G401.6 (cell line): Measurements from ENCODE around the gene SMCHD1.

Source experiments
- FAIRE-seq: peaks from 2 replicates; lab custom pipeline; 2012; peaks lifted over from hg19 to GRCh38; lab: Jason Lieb, UNC

The SMCHD1 gene

DNA sequence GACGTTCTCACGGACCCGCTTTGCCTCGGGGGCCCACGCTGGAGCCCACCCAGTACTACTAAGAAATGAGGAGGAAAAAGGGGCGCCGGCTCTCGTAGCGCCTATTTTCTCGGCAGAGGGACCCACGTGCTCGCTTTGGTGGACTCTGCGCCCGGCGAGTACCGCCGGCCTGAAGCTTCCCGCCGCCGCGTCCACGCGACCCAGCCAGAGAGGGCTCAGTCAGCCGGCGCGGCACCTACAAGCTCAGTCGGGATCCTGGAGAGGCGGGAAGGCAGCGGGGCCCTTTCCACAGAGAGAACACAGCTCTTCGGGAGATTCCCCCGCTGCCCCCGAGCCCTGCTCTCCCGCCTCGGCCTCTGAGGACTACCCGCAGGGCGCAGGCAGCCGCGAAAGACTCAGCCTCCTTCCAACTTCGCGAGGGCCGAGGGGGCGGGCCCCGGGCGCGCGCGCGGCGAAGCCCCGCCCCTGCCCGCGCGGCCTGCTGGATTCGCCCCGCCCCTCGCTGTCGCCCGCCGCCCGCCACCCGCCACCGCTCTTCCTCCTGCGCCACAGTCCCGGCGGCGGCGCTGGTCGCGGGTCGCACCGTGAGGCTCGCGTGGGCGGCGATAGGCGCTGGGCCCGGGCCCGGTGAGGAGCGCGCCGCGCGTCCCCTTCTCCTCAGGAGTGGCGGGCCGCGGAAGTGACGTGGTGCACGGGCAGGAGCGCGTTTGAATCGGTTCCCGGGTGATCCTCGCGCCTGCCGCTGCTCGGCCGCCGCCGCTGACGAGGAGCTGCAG is at the start of gene SMCHD1:
TSS of gene SMCHD1 (plus strand) at position 549 of the 776 bp plus-strand sequence. CDS start 350 bp downstream, outside the sequence.
- no peak for FAIRE-seq

DNA sequence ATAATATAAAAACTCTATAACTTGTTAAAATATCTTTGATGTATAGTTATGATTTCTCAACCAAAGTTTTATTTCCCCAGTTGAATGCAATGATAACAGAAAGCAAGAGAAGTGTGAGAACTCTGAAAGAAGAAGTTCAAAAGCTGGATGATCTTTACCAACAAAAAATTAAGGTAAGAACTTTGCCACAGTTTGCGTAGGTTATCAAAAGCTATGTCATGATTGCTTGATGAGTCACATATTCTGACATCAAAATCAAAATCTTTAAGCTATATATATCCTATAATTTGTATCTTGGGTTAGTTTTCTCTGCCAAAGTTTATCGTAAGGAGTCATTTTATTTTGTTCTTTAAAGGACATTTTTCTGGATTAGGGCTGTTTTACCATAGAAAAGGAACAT is 49.2 kb upstream of the SMCHD1 start:
- FAIRE-seq, result no peak

DNA sequence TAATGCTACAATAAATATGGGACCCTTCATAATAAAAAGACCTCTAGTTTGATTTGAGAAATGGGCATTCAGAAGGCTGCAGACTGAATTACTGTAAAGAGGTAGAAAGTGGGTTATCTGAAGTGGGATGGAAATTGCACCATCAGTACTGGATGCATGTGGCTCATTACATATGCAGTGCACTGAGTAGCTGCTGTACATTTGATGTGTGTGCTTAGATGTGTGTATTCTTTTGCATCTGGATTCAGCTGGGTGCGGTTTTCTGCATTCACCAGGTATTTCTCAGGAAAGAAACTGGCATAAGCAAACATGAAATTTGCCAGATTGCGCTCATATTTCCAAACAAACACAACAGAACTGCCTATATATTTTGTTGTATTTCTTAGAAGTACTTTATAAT is 45.9 kb upstream of the SMCHD1 start:
- no peak for FAIRE-seq

DNA sequence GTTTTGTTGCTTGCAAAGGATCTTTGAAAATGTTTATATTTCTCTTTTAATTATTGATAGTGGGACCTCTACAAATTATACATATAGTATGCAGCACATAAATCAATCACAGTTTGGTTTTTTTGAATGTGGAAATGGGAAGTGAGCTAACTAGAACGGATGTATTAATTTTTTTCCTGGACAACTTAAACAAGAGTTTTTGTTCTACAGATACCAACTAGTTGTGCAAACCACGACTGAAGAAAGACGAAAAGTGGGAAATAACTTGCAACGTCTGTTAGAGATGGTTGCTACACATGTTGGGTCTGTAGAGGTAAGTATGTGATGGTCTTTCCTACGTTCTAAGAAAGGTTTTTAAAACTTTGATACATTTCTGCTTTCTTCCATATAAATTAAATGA is 45.0 kb upstream of the SMCHD1 start:
- no peak for FAIRE-seq

DNA sequence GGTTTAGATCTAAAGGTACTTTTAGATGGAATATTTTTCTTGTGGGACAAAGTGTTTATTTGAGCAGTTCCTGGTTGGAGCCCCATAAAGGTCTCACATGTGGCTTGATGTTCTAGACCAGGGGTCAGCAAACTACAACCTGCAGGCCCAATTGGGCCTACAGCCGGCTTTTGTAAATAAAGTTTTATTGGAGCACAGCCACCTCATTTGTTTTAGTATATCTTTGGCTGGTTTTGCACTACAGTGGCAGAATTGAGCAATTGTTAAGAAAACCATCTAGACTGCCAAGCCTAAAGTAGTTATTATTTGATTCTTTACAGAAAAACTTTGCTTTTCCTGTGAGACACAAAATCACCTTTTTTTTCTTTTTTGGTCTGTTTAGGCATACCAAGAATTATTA is 42.5 kb upstream of the SMCHD1 start:
- FAIRE-seq, result no peak

DNA sequence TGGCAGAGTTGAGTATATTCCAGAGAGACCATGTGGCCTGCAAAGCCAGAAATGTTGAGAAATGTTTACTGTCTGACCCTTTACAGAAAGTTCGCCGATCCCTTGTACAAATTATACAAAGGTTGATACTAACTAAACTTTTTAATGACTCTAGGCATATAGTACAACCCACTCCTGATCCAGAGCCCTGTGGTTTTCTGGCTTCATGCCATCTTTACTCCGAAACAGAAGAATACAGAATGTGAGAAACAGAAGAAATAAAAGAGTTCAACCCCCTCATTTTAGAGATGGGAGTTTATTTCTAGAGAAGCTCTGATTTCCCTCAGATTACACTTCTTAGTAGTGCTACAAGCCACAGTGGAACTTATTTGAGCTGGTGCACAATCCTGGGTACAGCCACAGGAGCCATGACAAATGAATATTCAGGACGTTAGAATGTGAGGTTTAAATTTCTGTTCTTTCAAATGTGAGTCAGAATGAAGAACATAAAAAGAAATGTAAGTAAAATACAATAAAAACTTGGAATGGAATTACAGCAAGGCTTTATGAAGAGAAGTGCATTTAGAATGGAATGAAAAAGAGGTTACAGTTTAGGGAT is 38.0 kb upstream of the SMCHD1 start:
- FAIRE-seq, result no peak

DNA sequence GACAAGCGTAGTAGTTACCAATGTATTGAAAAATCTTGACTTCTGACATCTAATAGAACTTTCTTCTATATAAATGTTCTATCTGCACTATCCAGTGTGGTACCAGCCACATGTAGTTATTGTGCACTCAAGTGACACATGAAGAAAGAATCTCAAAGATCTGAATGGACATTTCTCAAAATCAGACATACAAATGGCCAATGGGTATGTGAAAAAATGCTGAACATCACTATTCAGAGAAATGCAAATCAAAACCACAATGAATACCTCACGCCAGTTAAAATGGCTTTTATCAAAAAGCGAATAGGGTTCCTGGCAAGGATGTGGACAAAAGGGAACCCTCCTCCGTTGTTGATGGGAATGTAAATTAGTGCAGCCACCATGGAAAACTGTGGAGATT is 37.5 kb upstream of the SMCHD1 start:
- peak; percentile 23 for FAIRE-seq

DNA sequence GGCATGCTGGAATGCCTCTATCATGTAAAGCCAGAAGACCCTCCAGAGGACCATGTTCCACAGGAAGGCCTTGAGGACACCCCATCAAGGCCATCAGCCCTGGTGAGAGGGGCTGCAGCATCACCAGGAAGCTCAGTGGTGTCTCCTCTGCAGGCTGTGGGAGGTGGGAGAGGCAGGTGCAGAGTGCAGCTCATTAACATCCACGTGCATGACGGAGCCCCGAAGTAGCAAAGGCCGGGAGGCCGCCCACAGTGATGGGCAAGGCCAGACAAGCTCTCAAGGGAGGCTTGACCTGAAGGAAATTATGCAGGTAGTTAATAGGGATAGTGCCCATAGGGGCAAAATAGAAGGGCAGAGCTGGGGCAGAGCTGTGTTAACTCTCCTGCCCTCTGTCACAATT is 30.3 kb upstream of the SMCHD1 start:
- FAIRE-seq, result no peak

DNA sequence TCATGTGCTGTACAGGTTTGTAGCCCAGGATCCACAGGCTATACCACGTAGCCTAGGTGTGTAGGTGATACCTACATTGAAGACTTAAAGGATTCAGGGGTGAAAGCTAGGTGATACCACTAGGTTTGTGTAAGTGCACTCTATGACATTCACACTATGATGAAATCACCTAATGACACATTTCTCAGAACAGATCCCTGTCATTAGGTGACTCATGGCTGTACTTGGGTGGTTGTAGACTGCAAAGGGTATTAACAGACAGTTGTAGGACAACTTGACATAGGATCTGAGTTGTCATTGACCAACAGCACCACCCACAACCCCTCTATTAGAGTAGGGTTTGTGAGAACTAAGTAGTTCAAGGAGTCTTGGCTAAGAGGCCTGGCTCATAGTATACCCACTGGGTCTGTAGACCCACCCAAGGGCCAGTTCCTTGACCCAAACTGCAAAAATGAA is 27.7 kb upstream of the SMCHD1 start:
- no peak for FAIRE-seq

DNA sequence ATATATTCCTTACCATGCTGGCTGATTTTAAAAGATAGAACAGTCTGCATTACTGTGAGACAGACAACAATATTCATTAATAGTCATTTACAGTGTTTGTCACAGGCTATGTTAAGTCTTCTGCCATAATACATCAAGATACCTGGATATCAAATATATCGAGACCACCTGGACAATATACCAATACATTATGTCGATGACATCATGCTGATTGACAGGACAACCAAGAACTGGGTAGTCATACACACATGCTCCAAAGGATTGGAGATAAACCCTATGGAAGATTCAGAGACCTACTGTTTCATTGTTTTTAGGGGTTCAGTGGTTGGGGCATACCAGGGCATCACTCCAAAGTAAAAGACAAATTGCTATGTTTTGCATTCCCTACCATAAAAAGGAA is 26.5 kb upstream of the SMCHD1 start:
- no peak for FAIRE-seq

DNA sequence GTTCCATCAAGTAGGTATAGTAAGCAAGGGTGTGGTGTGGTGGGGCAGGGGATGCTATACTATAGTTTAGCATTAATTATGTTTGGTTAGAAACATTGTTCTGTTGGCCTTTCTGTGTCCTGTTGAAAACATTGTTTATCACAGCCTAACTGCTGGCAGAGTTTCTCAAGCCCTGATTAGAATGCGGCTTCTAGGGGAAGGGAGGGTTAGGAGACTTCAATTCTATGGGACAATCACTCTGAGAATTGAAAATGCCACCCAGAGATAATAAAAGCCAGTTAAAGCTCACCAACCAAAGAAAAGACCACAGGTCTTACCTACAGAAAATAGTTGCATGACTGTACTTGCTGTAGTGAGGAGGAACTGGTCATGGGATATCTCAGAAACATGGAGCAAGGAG is 19.9 kb upstream of the SMCHD1 start:
- no peak for FAIRE-seq

DNA sequence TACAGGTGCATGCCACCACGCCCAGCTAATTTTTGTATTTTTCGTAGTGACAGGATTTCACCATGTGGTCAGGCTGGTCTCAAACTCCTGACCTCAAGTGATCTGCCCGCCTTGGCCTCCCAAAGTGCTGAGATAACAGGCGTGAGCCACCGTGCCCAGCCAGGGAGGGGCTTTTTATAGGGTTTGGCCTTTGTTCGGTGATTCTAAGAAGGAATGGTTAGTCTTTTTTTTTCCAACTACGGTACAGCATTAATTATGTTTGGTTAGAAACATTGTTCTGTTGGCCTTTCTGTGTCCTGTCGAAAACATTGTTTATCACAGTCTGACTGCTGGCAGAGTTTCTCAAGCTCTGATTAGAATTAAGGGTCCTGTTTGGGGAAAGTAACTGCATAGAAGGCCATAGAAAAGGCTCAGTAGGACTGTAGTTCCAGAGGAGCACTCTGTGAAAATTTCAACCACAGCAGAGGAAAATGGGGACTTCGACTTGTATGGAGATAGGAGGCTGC is 19.3 kb upstream of the SMCHD1 start:
- FAIRE-seq, result no peak

DNA sequence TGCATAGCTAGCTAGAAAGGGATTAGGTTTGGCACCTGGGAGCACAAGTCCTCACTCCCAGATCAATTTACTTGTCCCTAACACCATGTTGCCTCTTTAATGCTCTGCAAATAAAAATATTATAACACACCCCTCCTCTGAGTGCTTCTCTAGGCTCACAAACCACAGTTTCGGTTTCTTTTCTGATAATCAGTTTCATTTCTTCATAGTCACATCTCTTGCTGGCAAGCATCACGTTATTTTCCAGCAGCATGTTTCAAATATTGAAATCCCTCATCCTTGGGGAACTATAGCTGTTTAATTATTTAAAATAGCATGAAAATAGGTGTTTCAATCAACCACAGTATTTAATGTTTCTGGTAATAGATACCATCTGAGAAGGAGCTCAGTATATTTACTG is 13.9 kb upstream of the SMCHD1 start:
- no peak for FAIRE-seq

DNA sequence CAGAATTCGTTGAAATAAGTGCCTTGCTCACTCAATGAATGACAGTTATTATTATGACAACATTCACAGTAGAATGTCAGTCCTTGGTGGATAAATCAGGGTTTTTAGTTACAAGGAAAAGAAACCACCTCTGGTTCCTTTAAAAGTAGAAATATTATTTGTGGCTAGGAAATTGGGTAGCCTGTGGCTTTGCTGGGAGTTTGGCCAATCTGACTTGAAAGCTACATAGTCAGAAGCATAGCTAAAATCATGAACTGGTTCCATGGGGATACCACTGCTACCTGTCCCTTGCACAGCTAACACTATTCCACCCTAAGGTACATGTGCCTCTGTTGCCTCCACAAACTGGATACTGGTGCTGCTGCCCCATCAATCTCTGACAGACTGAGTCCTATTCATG is 12.8 kb upstream of the SMCHD1 start:
- no peak for FAIRE-seq

DNA sequence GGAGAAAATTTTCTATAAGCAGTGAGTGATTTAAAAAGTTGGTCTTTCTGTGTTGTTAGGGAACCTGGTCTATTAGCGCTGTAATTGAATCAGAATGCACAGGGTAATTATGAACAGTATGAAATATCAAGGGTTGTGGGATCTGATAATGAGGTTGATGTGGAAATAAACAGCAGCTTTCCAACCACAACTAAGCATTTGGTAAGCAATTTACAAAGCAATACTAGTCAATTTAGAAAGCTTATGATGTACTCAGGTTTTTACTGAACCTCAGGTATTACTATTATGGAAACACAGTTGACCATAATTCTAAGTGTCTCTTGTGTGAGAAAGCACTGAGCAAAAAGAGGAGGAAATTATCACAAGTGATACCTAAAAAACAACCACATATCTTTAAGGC is 11.0 kb upstream of the SMCHD1 start:
- no peak for FAIRE-seq

DNA sequence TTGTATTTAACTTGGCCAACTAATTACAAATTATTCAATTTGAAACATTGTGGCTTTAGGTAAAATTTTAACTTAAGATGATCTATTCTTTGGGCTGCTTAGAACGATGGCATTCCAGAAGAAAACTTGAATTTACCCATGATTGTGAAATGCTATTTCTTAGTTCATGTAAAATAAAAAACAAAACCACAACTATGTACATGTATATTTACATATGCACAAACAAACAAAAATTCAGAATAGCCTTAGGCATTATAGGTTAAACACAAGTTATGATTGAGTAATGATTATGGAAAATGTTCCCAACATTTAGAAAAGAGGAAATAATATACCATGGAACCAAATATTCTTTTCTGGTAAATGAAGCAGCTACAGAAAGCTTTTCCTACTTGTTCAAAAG is 3.5 kb upstream of the SMCHD1 start:
- no peak for FAIRE-seq

DNA sequence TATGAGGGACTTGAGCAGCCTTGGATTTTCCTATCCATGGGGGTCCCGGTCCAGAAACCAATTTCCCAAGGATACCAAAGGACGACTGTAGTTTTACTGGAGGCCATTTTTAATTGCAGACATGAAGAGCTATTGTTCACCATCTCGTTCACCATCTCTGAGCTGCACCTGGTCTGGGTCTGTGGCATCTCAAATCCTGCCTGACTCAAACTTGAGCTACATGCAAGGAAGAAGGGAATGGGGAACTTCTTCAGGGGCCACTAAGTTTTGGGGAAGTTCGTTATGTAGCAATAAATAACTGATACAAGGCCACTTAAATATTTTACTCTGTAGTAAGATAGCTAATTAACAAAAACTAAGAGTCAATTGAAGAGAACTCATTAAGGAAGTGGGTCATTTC is 2.1 kb upstream of the SMCHD1 start:
- FAIRE-seq, result no peak

DNA sequence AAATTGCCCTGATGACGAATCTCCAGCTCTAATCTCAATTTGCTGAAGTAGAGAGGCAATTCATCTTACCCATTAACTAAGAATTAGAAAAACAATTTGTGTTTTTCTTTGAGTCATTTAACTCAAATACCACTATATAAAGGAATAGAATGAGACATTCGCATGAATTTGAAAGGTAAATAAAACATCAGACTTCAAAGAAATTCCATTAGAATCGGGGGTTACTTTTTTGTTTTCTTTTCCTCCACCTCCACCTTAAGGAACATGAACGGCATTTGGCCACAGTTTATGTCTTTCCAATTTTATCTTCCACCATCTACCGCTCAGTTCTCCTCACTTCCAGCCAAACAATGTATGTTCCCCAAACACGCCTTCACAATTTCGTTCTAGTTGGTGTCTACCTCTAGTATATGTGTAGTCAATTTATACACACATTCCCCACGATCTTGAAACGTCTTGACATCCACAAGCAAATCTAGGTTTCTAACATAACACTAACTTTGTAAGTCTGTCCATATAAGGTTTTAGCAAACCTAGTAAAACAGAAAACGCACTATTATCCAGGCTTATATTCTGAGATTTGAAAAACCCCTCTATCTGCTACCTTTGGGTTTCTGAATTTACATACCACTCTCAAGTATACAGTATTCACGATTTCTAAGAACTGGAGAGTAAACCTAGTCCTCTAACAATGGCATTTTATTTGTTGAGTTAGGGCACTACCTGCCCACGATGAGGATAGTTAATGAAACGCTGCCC is 1.2 kb upstream of the SMCHD1 start:
- FAIRE-seq, result no peak

DNA sequence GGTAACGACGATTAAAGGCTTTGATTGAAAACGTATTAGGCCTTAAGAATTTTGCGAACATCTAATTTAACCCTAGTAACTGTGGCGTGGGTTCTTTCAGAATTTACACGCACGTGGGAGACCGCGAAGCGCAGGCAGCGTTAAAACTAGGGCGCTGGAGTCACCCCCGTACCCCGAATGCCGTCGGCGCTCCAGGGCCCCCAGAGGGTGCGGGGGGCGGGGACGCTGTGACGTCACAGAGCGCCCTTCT is 673 bp upstream of the SMCHD1 start:
- no peak for FAIRE-seq

DNA sequence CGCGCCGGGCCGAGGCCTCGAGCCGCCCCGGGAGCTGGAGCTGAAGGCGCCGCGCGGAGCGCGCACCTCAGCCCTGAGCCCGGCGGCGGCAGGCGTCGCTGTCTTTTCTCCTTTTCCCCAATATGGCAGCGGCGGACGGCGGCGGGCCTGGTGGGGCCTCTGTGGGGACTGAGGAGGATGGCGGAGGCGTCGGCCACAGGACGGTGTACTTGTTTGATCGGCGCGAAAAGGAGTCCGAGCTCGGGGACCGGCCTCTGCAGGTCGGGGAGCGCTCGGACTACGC is 369 bp downstream of the SMCHD1 start:
- FAIRE-seq, result no peak

DNA sequence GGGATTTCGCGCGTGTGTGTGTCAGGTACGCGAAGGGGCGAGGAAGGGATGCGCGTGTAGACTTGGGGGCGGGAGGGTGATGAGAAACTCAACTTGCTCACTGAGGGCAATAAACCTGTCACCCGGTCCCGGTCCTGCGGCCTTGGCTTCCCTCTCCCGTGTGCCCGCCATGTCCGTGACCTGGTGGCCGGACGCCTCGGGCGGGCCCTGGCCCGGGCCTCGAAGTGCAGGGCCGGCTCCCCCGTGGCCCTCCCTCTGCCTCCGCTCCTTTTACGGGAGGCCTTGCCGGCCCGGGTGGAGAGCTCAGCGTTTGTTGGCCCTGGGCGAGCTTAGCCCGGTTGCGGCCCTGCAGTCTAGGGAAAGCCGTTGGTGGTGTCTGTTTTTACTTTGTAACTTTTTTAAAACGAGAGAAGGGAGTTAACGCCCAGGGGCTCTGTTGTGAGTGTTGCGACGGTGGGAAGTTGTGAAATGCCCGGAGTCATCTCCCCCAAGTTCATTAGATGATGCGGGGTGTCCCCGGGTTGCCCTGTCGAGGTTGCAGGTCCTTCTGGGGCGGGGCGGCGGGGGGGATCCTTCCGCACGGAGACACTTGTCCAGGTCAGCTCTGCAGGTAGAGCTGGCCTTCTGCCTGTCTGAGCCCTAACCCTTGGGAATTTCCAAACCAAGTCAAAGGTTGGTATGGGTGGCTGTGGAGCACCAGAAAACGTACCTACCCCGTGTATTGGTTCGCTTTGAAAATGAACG is 883 bp downstream of the SMCHD1 start:
- FAIRE-seq, result no peak

DNA sequence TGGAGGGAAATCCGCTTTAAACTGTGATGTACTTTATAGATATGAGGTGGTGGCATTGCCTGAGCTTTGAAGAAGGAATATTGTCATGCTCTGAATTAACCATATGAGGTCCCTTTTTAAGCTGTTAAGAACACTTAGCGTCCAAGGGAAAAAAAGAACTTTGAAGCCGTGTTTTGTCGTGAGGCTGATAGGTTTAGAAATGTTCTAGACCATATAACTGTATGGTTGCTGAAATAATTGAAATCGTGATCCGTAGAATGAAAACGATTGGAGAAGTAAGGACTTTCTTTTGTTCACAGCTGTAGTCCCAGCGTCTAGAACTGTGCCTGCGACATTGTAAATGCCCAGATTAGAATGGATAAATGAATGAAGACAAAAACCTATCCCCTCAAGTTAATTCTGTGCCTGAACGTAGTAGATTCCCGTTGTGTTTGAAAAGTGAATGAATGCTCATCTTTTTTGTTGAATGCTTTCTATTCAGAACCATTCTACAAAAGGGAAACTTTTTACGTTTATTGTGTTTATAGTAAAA is 1.5 kb downstream of the SMCHD1 start:
- FAIRE-seq, result no peak
